HG03097 (cell line): ENCODE results near the gene TBC1D10A.

ENCODE experiments used
- ATAC-seq: cut with Tn5 transposase; IDR thresholded peaks from one replicate; pipeline ENCODE4 v1.9.1; 2021; ENCODE audit not compliant: unreplicated experiment, low FRiP score

The TBC1D10A gene

DNA sequence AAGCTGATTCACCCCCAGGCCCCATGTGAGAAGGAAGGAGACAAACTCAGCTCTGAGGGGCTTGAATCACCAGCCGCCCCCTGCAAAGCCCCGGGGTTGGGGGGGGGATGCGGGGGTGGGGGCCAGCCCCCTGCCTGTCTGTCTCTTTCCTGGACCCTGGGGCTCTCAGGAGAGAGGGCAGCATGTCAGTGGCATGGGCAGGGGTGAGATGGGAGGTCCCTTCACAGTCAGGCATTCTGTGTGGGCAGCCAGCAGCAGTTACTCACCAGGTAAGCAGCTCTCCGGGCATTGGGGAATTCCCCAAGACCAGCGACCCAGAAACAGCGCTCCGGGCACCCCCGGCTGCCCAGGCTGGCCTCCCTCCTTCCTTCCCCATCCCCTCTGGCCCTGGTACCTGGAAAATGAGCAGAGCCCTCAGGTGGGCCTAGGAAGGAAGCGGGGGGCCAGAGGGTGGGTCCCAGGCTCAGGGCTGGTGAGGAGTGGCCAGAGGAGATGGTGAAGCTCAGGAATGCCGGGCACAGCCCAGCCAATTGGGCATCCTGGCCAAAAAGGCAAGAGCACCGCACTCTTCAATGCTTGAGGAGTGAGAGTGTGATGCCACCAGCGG is 76.0 kb downstream of the TBC1D10A start:
- ATAC-seq = no peak

DNA sequence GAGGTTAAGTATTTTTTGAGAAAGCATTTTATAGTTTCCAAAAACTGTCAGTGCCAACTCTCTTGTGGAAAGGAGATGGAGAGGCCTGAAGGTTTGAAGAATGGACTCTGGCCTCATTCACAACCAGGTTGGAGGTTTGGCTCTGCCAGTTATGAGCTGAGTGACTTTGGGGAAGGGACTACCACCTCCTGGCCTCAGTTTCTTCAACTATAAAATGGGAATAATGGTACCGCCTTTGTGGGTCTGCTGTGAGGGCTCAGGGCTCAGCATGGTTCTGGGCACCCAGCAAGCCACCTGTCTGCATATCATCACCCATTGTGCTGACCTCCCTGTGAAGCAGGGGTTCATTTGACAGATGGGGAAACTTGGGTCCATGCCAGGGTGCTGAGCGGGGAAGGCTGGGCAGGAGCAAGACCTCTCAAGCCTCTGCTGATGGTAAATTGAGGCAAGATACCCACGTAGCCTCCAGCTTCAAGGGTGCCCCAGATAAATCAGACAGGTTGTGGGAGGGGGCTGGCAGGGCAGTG is 76.6 kb downstream of the TBC1D10A start:
- no peak for ATAC-seq

DNA sequence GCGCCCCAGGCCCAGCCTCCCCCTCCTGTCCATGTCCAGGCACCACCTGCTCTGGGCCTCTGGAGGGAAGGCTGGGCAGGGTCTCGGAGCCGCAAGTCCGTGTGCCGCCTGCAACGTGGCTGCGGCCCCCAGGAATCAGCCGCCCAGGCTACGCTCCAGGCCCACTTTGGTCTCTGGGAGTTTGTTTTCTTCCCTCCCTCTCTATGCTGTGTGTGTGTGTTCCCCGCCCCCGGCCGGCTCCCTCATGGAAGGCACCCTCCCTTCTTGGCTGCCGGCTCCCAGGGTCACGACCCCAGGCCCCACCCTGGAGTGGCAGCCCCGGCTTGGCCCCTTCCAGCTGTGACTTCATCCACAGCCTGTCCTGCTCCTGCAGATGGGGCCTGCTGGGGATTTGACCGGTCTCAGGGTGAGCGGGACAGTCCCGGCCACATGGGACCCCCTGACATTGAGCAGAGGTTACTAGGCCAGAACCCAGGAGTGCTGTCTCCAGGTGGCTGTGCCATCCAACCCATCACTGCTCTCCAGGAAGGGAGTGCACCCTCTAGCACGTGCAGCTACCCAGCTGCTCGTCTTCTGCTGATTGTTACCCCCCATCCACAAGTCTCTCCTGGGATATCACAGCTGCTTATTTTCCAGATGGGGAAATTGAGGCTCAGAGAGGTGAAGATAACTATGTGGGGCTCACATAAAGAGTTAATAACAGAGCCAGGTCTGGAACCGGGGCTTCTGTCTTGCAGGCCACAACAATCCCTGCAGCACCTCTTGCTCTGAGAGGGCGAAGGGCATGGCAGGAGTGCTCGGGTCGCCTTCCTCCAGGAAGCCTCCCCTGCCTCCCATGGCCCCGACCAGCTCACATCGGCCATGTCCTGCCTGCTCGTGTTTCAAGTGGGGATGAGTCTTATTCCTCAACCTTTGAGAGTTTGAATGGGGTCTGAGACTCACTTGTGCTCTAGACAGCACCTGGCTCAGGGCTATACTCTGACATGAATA is 77.4 kb downstream of the TBC1D10A start:
- no peak for ATAC-seq

DNA sequence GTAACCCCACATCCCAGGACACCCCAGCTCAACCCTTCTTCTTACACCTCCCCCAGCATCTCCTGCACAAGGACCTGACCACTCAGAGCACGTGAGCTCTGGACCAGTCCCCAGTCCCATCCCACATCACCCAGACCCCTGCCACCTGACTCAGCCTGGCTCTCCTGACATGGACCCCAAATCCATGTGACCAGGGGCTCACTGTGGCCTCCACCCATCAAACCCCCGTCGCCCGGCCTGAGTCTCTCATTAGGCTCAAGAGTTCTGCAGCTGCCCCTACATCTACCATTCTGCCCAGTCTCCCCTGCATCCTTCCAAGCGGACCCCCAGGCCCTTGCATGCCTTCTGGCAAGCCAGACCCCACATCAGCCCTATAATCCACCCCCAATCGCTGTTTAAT is 78.3 kb downstream of the TBC1D10A start:
- no peak for ATAC-seq

DNA sequence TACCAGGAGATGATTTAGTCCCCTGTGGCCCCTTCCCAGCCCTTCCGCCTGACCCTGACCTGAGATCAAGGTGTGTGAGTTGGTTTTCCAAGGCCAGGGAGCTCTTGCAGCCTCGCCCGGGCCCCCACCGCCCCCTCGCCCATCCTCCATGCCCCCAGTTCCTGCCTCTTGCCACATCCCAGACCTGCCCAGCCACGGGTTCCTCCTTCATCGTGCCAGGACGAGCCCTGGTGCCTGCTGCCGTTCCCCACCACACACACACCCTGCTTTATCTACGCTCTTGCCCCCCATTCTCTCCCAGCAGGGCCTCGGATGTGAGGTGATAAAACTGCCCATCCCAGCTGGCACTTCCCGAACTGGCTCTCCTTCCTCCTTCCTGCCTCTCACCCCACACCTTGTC is 78.8 kb downstream of the TBC1D10A start:
- no peak for ATAC-seq

- no peak for ATAC-seq
These were observed 79.2 kb downstream of the TBC1D10A start for GRCh38 chr22:30247561-30247960.

GRCh38 chr22:30246814-30247376 is 79.8 kb downstream of the TBC1D10A start:
- ATAC-seq = no peak

- ATAC-seq = no peak
These were observed 80.5 kb downstream of the TBC1D10A start, which contains the start of gene LIF for GRCh38 chr22:30245985-30246813. LIF (minus strand) TSS chr22:30246759; CDS start chr22:30246695, 64 bp downstream.

- no peak for ATAC-seq
These were observed 81.4 kb downstream of the TBC1D10A start for GRCh38 chr22:30245181-30245984.

GRCh38 chr22:30244641-30245040 is 82.1 kb downstream of the TBC1D10A start:
- ATAC-seq = no peak

DNA sequence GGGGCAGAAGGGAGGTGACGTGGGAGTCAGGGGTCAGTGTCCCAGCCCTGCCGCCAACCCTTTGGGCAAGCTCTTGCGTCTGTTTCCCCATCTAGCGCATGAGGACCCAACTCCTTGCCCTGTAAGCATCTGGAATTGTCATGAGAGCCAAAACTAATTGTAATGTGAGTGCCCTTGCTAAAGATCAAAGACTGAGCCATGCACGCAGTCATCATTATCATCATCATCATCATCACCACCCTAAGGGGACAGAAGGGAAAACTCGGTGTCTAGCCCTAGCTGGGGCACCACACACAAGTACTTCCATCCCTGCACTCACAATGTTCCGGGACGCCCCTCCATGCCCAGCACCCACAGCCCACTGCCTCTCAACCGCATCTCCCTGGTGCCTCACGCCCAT is 82.7 kb downstream of the TBC1D10A start:
- no peak for ATAC-seq

DNA sequence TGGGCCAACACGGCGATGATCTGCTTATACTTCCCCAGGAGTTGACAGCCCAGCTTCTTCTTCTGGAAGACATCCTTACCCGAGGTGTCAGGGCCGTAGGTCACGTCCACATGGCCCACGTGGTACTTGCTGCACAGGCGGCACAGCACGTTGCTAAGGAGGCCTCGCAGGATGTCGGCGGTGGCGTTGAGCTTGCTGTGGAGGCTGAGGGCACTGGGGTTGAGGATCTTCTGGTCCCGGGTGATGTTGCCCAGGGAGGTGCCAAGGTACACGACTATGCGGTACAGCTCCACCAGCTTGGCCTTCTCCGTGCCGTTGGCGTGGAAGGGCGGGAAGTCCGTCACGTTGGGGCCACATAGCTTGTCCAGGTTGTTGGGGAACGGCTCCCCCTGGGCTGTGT is 83.1 kb downstream of the TBC1D10A start:
- ATAC-seq = no peak
